SK-N-SH (cell line): ENCODE measurements around the gene SPATA31C1.

ENCODE experiments used
- CTCF ChIP-seq: fragments of 200-600 bp; sonication (generic); IDR thresholded peaks from 2 replicates; pipeline ENCODE4 v1.6.1; 2017; ENCODE audit warnings: antibody characterized with exemption, mild to moderate bottlenecking, moderate library complexity
- RFX5 ChIP-seq: IDR thresholded peaks from 2 replicates; pipeline ENCODE4 v1.6.1; 2012; ENCODE audit warnings: mild to moderate bottlenecking, improper control_type of control experiment, low read length
- SMC3 ChIP-seq: IDR thresholded peaks from 2 replicates; pipeline ENCODE4 v1.6.1; 2012; ENCODE audit warnings: low read depth, low read length, improper control_type of control experiment
- TAF1 ChIP-seq: IDR thresholded peaks from 2 replicates; pipeline ENCODE4 v1.6.1; 2012; ENCODE audit warnings: low read depth, mild to moderate bottlenecking, low read length, moderate library complexity, borderline replicate concordance

DNA sequence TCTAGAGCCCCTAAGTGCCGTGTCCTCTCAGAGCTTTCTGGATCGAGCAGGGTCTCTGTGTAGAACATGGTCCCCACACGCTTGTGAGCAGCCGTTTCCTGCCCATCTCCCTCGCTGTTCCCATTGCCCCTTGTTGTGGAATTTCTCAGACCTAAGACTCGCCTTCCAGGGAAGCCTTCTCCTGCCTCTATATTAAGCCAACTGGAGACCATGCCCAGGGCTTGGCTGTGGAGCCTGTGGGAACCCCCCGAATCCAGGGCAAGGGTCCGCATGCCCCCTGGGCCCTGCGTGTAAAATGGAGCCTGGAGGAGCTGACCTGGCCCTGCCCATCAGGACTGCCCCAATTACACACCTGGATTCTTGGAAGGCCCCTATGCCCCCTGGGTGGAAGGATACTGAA, 49.6 kb upstream of the SPATA31C1 start:
- TF ChIP-seq CTCF, result no peak
- TF ChIP-seq RFX5, result no peak
- TF ChIP-seq TAF1, result no peak
- no peak for TF ChIP-seq SMC3
